GM18519 (cell line): ENCODE measurements around the gene CCT3.
A peak's percentile ranks its signal among the peaks of the same experiment; 100 is the strongest.
"Not testable (repeated sequence)": the region's sequence is repeated elsewhere in the genome, so short reads cannot be mapped to it uniquely, and the experiment has no call there.

Source experiments
- ATAC-seq: cut with Tn5 transposase; IDR thresholded peaks from one replicate; pipeline ENCODE4 v1.9.1; 2021; ENCODE audit warnings: mild to moderate bottlenecking, moderate library complexity; ENCODE audit not compliant: unreplicated experiment, low FRiP score

Gene CCT3

GRCh38 chr1:156338180-156338976 is at the start of gene CCT3, which contains the start of gene TSACC:
Gene CCT3 (minus strand): TSS chr1:156338292. CDS start chr1:156338184, 108 bp downstream.
Gene TSACC (plus strand): TSS chr1:156338526. CDS start chr1:156339758, 1,232 bp downstream.
- ATAC-seq = peak; percentile 72

GRCh38 chr1:156387870-156388173 is 49.7 kb upstream of the CCT3 start:
- ATAC-seq = no peak

- no peak for ATAC-seq
Measured at GRCh38 chr1:156386949-156387869, 49.1 kb upstream of the CCT3 start.

- no peak for ATAC-seq
Measured at GRCh38 chr1:156386134-156386901, 48.2 kb upstream of the CCT3 start.

GRCh38 chr1:156385534-156386031 is 47.5 kb upstream of the CCT3 start:
- no peak for ATAC-seq

GRCh38 chr1:156384658-156385057 is 46.6 kb upstream of the CCT3 start:
- ATAC-seq = no peak

- no peak for ATAC-seq
Measured at GRCh38 chr1:156384007-156384406, 45.9 kb upstream of the CCT3 start.

- ATAC-seq = no peak
Measured at GRCh38 chr1:156383023-156383422, 44.9 kb upstream of the CCT3 start.

GRCh38 chr1:156382561-156382960 is 44.5 kb upstream of the CCT3 start:
- ATAC-seq = no peak

- no peak for ATAC-seq
Measured at GRCh38 chr1:156379420-156380165, 41.5 kb upstream of the CCT3 start.

GRCh38 chr1:156378557-156378956 is 40.5 kb upstream of the CCT3 start:
- ATAC-seq = no peak

GRCh38 chr1:156376958-156377919 is 39.1 kb upstream of the CCT3 start:
- no peak for ATAC-seq

GRCh38 chr1:156376146-156376545 is 38.1 kb upstream of the CCT3 start:
- no peak for ATAC-seq

- ATAC-seq = no peak
Measured at GRCh38 chr1:156373546-156373945, 35.5 kb upstream of the CCT3 start.

- ATAC-seq = no peak
Measured at GRCh38 chr1:156372876-156373275, 34.8 kb upstream of the CCT3 start.

GRCh38 chr1:156372265-156372586 is 34.1 kb upstream of the CCT3 start:
- no peak for ATAC-seq

- ATAC-seq = no peak
Measured at GRCh38 chr1:156371553-156372264, 33.6 kb upstream of the CCT3 start.

- ATAC-seq = not testable (repeated sequence)
Measured at GRCh38 chr1:156369685-156370286, 31.7 kb upstream of the CCT3 start.
